ENCODE data around the gene ILRUN.
A peak's percentile ranks its signal among the peaks of the same experiment; 100 is the strongest.

The ILRUN gene

GRCh38 chr6:34709386-34709785 lies 12.8 kb upstream of the ILRUN start:
- no peaks in the 10 kb centered on the region for H3K36me3 Mint-ChIP-seq (ENCODE audit: low read depth)
- H3K4me1 Mint-ChIP-seq, result peaks cover 5% of the 10 kb centered on the region
- DNase-seq, result no peak
- no peak overlapping the region for H3K4me3 Mint-ChIP-seq
- no peak overlapping the region for H3K27ac Mint-ChIP-seq
- no peaks in the 10 kb centered on the region for H3K9me3 Mint-ChIP-seq
- no peak for TF ChIP-seq CTCF (IDR thresholded peaks at IDR 0.05)
- H3K27me3 Mint-ChIP-seq (ENCODE audit: low read depth, poor library complexity), result no peaks in the 10 kb centered on the region

DNA sequence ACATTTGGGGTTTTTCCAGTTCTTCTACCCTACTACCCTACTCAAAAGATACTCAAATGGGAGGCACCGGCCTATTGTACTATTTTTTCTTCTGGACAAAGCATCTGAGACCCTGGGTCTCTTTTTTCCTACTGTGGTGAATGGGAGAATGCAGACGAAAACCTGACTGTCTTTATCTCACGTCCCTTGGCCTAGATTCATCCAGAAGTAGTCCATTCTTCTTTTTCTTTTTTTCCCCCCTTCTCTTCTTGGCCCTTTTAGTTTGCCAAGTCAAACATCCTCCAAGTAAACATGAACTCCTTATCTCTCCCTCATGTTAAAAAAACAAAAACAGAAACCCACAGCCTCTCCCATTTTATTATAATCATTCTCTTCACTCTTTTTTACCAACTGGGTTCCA lies 8.7 kb upstream of the ILRUN start:
- Mint-ChIP-seq H3K4me1 (peaks cover 5% of the 10 kb centered on the region), H3K36me3 (ENCODE audit: low read depth) (no peaks in the 10 kb centered on the region), H3K4me3 (no peak overlapping the region), H3K9me3 (no peaks in the 10 kb centered on the region), H3K27me3 (ENCODE audit: low read depth, poor library complexity) (peaks cover 3% of the 10 kb centered on the region), H3K27ac (no peak overlapping the region)
- TF ChIP-seq CTCF (IDR thresholded peaks at IDR 0.05), result no peak
- DNase-seq, result no peak

GRCh38 chr6:34701199-34701598 lies 4.6 kb upstream of the ILRUN start:
- Mint-ChIP-seq H3K27me3 (ENCODE audit: low read depth, poor library complexity) (peaks cover 15% of the 10 kb centered on the region), H3K36me3 (ENCODE audit: low read depth) (no peaks in the 10 kb centered on the region), H3K9me3 (no peaks in the 10 kb centered on the region), H3K27ac (no peak overlapping the region), H3K4me3 (no peak overlapping the region), H3K4me1 (peaks cover 9% of the 10 kb centered on the region)
- TF ChIP-seq CTCF (IDR thresholded peaks at IDR 0.05), result no peak
- DNase-seq, result no peak

- Mint-ChIP-seq H3K27ac (no peak overlapping the region), H3K27me3 (ENCODE audit: low read depth, poor library complexity) (peaks cover 15% of the 10 kb centered on the region), H3K4me3 (peak overlapping the region; percentile 92), H3K4me1 (peaks cover 37% of the 10 kb centered on the region), H3K36me3 (ENCODE audit: low read depth) (peaks cover 4% of the 10 kb centered on the region), H3K9me3 (no peaks in the 10 kb centered on the region)
- no peak for TF ChIP-seq CTCF (IDR thresholded peaks at IDR 0.05)
- no peak for DNase-seq
Measured at GRCh38 chr6:34697904-34698559, 1.5 kb upstream of the ILRUN start.

- H3K9me3 Mint-ChIP-seq, result no peaks in the 10 kb centered on the region
- TF ChIP-seq CTCF (IDR thresholded peaks at IDR 0.05), result no peak
- peak overlapping the region; percentile 81 for H3K27ac Mint-ChIP-seq
- no peak for DNase-seq
- peaks cover 15% of the 10 kb centered on the region for H3K27me3 Mint-ChIP-seq (ENCODE audit: low read depth, poor library complexity)
- peaks cover 37% of the 10 kb centered on the region for H3K4me1 Mint-ChIP-seq
- peak overlapping the region; percentile 92 for H3K4me3 Mint-ChIP-seq
- peaks cover 5% of the 10 kb centered on the region for H3K36me3 Mint-ChIP-seq (ENCODE audit: low read depth)
Measured at GRCh38 chr6:34697544-34697836, 923 bp upstream of the ILRUN start.

DNA sequence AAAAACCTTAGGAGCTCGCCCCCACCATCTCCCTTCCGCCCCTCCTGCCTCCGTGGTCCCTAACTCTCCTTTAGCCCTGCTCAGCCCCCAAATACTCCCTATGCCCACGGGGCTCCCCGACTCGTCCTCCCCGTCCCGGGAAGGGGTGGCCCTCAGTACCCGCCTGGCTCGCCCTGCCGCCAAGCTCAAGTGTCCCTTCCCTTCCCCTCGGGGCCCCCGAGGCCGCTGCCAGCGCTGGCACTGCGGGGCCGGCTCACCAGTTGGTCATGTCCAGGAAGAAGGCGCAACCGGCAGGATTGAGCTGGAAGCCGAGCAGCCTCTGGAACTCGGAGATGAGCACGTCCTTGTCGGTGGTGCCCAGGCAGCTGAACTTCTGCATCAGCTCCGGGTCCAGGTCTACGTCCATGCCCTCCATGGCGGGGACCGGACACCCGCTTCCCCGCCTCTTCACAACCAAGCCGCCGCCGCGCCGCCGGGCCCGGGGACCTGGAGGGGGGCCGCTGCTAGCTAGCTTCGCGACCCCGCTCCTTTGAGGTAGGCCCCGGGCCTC lies 303 bp downstream of the ILRUN start:
- Mint-ChIP-seq H3K27me3 (ENCODE audit: low read depth, poor library complexity) (peaks cover 12% of the 10 kb centered on the region), H3K4me1 (peaks cover 37% of the 10 kb centered on the region), H3K9me3 (no peaks in the 10 kb centered on the region), H3K36me3 (ENCODE audit: low read depth) (peaks cover 5% of the 10 kb centered on the region), H3K27ac (peak overlapping the region; percentile 63), H3K4me3 (peak overlapping the region; percentile 92)
- no peak for DNase-seq
- TF ChIP-seq CTCF (IDR thresholded peaks at IDR 0.05), result no peak
